ENCODE measurements around the gene CFAP157. TPM values are rescaled to one million over a fixed set of nuclear protein-coding genes. Genes with fewer than 3 reads are reported as not detected.

Gene CFAP157
- not detected for total RNA-seq

- Mint-ChIP-seq H3K4me1 (ENCODE audit: low read depth) (peaks cover 23% of the 10 kb centered on the region), H3K9me3 (no peaks in the 10 kb centered on the region), H3K4me3 (no peak within 1 kb of the TSS), H3K27me3 (ENCODE audit: low read depth) (no peaks in the 10 kb centered on the region), H3K27ac (peak within 1 kb of the TSS; percentile 57), H3K36me3 (ENCODE audit: insufficient read depth in 2 of 2) (no peaks in the 10 kb centered on the region)
- ATAC-seq (replicated peaks in 1 of 2) (no peak), DNase-seq (no peak)
Measured at GRCh38 chr9:127706836-127707241, at the start of gene CFAP157. Gene CFAP157 (plus strand): TSS chr9:127706988. CDS start chr9:127707032, 44 bp downstream.

DNA sequence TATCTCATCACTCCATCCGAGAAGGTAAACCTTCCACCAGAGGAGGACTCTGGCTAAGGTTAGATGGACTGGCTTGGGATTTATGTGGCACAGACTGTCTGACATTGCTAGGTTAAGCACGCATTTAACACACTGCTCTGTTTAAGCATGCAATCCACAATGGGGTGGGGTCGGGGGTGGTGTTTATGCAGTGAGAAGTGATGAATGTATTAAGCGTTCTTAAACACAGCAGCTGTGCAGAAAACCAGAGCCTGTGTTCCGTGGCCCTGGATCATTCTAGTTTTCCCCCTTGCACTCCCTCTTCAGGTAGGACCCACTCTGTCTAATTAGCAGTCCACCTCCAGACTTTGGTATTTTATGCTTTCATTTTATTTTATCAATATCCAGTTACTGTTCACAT lies 48.4 kb upstream of the CFAP157 start:
- Mint-ChIP-seq H3K4me3 (no peak overlapping the region), H3K4me1 (ENCODE audit: low read depth) (no peaks in the 10 kb centered on the region), H3K36me3 (ENCODE audit: insufficient read depth in 2 of 2) (no peaks in the 10 kb centered on the region), H3K27ac (no peak overlapping the region), H3K9me3 (no peaks in the 10 kb centered on the region), H3K27me3 (ENCODE audit: low read depth) (no peaks in the 10 kb centered on the region)
- no peak for DNase-seq
- no peak for ATAC-seq (replicated peaks in 1 of 2)

GRCh38 chr9:127660886-127661741 lies 45.7 kb upstream of the CFAP157 start:
- H3K4me1 Mint-ChIP-seq (ENCODE audit: low read depth) = no peaks in the 10 kb centered on the region
- H3K36me3 Mint-ChIP-seq (ENCODE audit: insufficient read depth in 2 of 2) = no peaks in the 10 kb centered on the region
- H3K27me3 Mint-ChIP-seq (ENCODE audit: low read depth) = no peaks in the 10 kb centered on the region
- H3K9me3 Mint-ChIP-seq = no peaks in the 10 kb centered on the region
- no peak overlapping the region for H3K4me3 Mint-ChIP-seq
- DNase-seq = no peak
- no peak for ATAC-seq (replicated peaks in 1 of 2)
- no peak overlapping the region for H3K27ac Mint-ChIP-seq

GRCh38 chr9:127662617-127663016 lies 44.2 kb upstream of the CFAP157 start:
- H3K36me3 Mint-ChIP-seq (ENCODE audit: insufficient read depth in 2 of 2) = no peaks in the 10 kb centered on the region
- no peaks in the 10 kb centered on the region for H3K27me3 Mint-ChIP-seq (ENCODE audit: low read depth)
- no peaks in the 10 kb centered on the region for H3K4me1 Mint-ChIP-seq (ENCODE audit: low read depth)
- no peak for DNase-seq
- no peak overlapping the region for H3K4me3 Mint-ChIP-seq
- ATAC-seq (replicated peaks in 1 of 2) = no peak
- H3K27ac Mint-ChIP-seq = no peak overlapping the region
- no peaks in the 10 kb centered on the region for H3K9me3 Mint-ChIP-seq

DNA sequence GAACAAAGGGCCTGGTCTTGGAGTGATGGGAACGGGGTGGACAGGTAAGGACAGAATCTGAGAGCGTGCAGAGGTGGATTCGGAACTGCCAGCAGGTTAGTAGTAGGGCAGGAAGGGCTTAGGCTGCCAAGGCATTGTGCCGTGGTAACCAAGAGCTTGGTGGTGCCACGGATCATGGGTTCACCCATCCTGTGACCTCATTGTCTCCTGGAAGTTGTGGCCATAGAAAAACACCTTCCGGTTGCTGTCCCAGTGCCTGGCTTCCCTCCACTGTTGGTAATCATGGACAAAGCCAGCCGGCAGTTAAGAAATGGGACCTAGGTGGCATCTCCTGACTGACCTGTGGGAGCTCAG lies 42.5 kb upstream of the CFAP157 start:
- H3K27me3 Mint-ChIP-seq (ENCODE audit: low read depth) = no peaks in the 10 kb centered on the region
- no peaks in the 10 kb centered on the region for H3K9me3 Mint-ChIP-seq
- DNase-seq = no peak
- H3K4me3 Mint-ChIP-seq = no peak overlapping the region
- no peaks in the 10 kb centered on the region for H3K36me3 Mint-ChIP-seq (ENCODE audit: insufficient read depth in 2 of 2)
- H3K27ac Mint-ChIP-seq = no peak overlapping the region
- no peaks in the 10 kb centered on the region for H3K4me1 Mint-ChIP-seq (ENCODE audit: low read depth)
- no peak for ATAC-seq (replicated peaks in 1 of 2)

GRCh38 chr9:127664678-127665507 lies 41.9 kb upstream of the CFAP157 start:
- no peaks in the 10 kb centered on the region for H3K27me3 Mint-ChIP-seq (ENCODE audit: low read depth)
- H3K9me3 Mint-ChIP-seq = no peaks in the 10 kb centered on the region
- no peak overlapping the region for H3K4me3 Mint-ChIP-seq
- no peaks in the 10 kb centered on the region for H3K36me3 Mint-ChIP-seq (ENCODE audit: insufficient read depth in 2 of 2)
- H3K4me1 Mint-ChIP-seq (ENCODE audit: low read depth) = no peaks in the 10 kb centered on the region
- H3K27ac Mint-ChIP-seq = no peak overlapping the region
- no peak for ATAC-seq (replicated peaks in 1 of 2)
- no peak for DNase-seq

- H3K27ac Mint-ChIP-seq = no peak overlapping the region
- H3K36me3 Mint-ChIP-seq (ENCODE audit: insufficient read depth in 2 of 2) = no peaks in the 10 kb centered on the region
- ATAC-seq (replicated peaks in 1 of 2) (no peak), DNase-seq (no peak)
- H3K9me3 Mint-ChIP-seq = no peaks in the 10 kb centered on the region
- no peaks in the 10 kb centered on the region for H3K27me3 Mint-ChIP-seq (ENCODE audit: low read depth)
- H3K4me3 Mint-ChIP-seq = no peak overlapping the region
- H3K4me1 Mint-ChIP-seq (ENCODE audit: low read depth) = no peaks in the 10 kb centered on the region
Measured at GRCh38 chr9:127667127-127667844, 39.5 kb upstream of the CFAP157 start.

DNA sequence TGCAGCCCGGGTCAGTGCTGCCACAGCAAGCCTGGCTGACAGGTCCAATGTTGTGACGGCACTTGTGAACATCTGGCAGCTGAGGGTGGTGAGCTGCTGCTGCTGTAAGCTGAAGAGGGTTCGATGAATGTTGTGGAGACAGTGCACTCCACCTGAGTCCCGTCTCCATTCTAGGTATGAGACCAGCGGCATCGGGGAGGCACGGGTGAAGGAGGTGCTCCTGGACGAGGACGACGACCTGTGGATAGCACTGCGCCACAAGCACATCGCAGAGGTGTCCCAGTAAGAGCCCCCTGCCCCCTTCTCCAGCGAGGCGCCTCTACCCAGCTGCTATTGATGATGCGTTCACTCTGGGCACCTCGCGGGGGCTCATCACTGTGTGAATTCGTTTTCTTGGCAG lies 38.9 kb upstream of the CFAP157 start:
- Mint-ChIP-seq H3K36me3 (ENCODE audit: insufficient read depth in 2 of 2) (no peaks in the 10 kb centered on the region), H3K4me1 (ENCODE audit: low read depth) (no peaks in the 10 kb centered on the region), H3K9me3 (no peaks in the 10 kb centered on the region), H3K27ac (no peak overlapping the region), H3K27me3 (ENCODE audit: low read depth) (no peaks in the 10 kb centered on the region), H3K4me3 (no peak overlapping the region)
- ATAC-seq (replicated peaks in 1 of 2) = no peak
- DNase-seq = no peak

DNA sequence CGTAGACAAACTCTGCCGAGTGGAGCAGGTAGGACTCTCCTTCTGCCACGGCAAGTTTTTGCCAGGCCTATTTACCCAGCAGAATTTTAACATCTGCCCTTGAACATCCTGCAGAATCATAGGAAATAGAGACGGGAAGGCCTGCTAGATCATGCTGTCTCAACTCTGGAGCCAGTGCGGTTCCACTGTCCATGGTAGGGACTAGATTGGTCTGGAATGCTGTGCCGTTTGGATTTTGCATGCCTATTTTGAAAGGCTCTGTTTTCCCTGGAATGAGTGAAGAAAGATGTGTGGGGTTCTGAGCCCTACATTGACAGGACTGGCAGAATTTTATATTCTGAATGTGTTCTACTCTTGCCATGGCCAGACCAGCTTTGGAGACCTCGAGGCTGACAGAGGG lies 33.6 kb upstream of the CFAP157 start:
- no peak for DNase-seq
- no peak for ATAC-seq (replicated peaks in 1 of 2)
- no peak overlapping the region for H3K4me3 Mint-ChIP-seq

GRCh38 chr9:127676638-127677037 lies 30.1 kb upstream of the CFAP157 start:
- Mint-ChIP-seq H3K27me3 (ENCODE audit: low read depth) (no peaks in the 10 kb centered on the region), H3K4me3 (no peak overlapping the region), H3K9me3 (no peaks in the 10 kb centered on the region), H3K27ac (no peak overlapping the region), H3K4me1 (ENCODE audit: low read depth) (no peaks in the 10 kb centered on the region), H3K36me3 (ENCODE audit: insufficient read depth in 2 of 2) (peaks cover 0 to 1% of the 10 kb centered on the region in 2 donors)
- DNase-seq (no peak), ATAC-seq (replicated peaks in 1 of 2) (no peak)

More for the DNA sequence above, 33.6 kb upstream of the CFAP157 start:
- no peak overlapping the region for H3K27ac Mint-ChIP-seq
- no peaks in the 10 kb centered on the region for H3K27me3 Mint-ChIP-seq (ENCODE audit: low read depth)
- H3K36me3 Mint-ChIP-seq (ENCODE audit: insufficient read depth in 2 of 2) = no peaks in the 10 kb centered on the region
- H3K4me1 Mint-ChIP-seq (ENCODE audit: low read depth) = no peaks in the 10 kb centered on the region
- H3K9me3 Mint-ChIP-seq = no peaks in the 10 kb centered on the region

- H3K36me3 Mint-ChIP-seq (ENCODE audit: insufficient read depth in 2 of 2) = peaks cover 0 to 1% of the 10 kb centered on the region in 2 donors
- H3K4me3 Mint-ChIP-seq = no peak overlapping the region
- no peaks in the 10 kb centered on the region for H3K9me3 Mint-ChIP-seq
- DNase-seq (no peak), ATAC-seq (replicated peaks in 1 of 2) (no peak)
- H3K27ac Mint-ChIP-seq = no peak overlapping the region
- no peaks in the 10 kb centered on the region for H3K4me1 Mint-ChIP-seq (ENCODE audit: low read depth)
- H3K27me3 Mint-ChIP-seq (ENCODE audit: low read depth) = no peaks in the 10 kb centered on the region
Measured at GRCh38 chr9:127679506-127679905, 27.3 kb upstream of the CFAP157 start.

- DNase-seq = no peak
- no peak for ATAC-seq (replicated peaks in 1 of 2)
- Mint-ChIP-seq H3K36me3 (ENCODE audit: insufficient read depth in 2 of 2) (peaks cover 0 to 1% of the 10 kb centered on the region in 2 donors), H3K4me3 (no peak overlapping the region), H3K4me1 (ENCODE audit: low read depth) (no peaks in the 10 kb centered on the region), H3K9me3 (no peaks in the 10 kb centered on the region), H3K27ac (no peak overlapping the region), H3K27me3 (ENCODE audit: low read depth) (no peaks in the 10 kb centered on the region)
Measured at GRCh38 chr9:127680226-127680625, 26.6 kb upstream of the CFAP157 start.

DNA sequence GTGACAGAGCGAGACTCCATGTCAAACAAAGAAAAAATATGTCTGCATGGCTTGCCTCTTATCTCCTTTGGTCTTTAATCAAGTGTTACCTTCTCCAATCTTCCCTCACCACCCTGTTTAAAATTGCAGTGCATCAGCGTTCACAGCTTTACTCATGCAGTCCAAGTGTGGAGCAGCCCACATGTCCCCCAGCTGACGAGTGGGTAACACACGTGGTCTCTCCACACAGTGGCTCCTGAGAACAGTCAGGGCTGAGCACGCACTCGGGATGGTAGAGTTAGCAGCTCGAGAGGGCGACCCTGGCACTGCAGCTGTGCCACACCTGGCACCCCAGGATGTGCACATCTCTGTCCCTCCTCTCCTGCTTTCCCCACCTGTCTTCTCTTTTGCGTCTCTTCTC lies 25.9 kb upstream of the CFAP157 start:
- DNase-seq (no peak), ATAC-seq (replicated peaks in 1 of 2) (no peak)
- H3K4me1 Mint-ChIP-seq (ENCODE audit: low read depth) = no peaks in the 10 kb centered on the region
- H3K4me3 Mint-ChIP-seq = no peak overlapping the region
- H3K9me3 Mint-ChIP-seq = no peaks in the 10 kb centered on the region
- H3K36me3 Mint-ChIP-seq (ENCODE audit: insufficient read depth in 2 of 2) = peaks cover 0 to 1% of the 10 kb centered on the region in 2 donors
- H3K27ac Mint-ChIP-seq = no peak overlapping the region
- no peaks in the 10 kb centered on the region for H3K27me3 Mint-ChIP-seq (ENCODE audit: low read depth)
